Caco-2 (cell line): Measurements from ENCODE around the gene ZFP91. TPM values are rescaled to one million over a fixed set of nuclear protein-coding genes. Genes with fewer than 3 reads are reported as not detected.

Experiments used
- BruUV-seq: library from RNA; stranded (reverse); fragments of 400-500 nt; replicated peaks from 2 replicates; lab custom pipeline; 2021; lab: Mats Ljungman, UMichigan
- CTCF ChIA-PET: fragments of 300-600 bp; sonication (Branson Sonifier 250); formaldehyde crosslinking; loops from one replicate; lab custom pipeline; 2022; ENCODE audit warnings: antibody characterized with exemption; lab: Charles Lee
- POLR2A ChIA-PET: fragments of 300-600 bp; sonication (Branson Sonifier 250); formaldehyde crosslinking; loops from one replicate; lab custom pipeline; 2022; ENCODE audit warnings: antibody characterized with exemption; lab: Charles Lee
- DNase-seq, 2 experiments: peaks; one replicate each; pipeline versions ENCODE4 v3.0.0 to v3.0.0-alpha.2; 2020 to 2022
- H3K27me3 ChIP-seq: replicated peaks from 2 replicates; pipeline ENCODE4 v1.6.0; 2011; ENCODE audit warnings: low read length; ENCODE audit not compliant: control insufficient read depth, insufficient read depth
- H3K36me3 ChIP-seq: 2 replicates; pipeline ENCODE4 v1.5.1; 2011; ENCODE audit warnings: low read length; ENCODE audit not compliant: control insufficient read depth, insufficient read depth
- H3K4me1 ChIP-seq: fragments of 250-450 bp; sonication (Bioruptor Pico); 2 replicates; pipeline ENCODE4 v1.5.1; 2020; ENCODE audit warnings: mild to moderate bottlenecking
- H3K4me3 ChIP-seq: 2 replicates; pipeline ENCODE4 v1.5.1; 2011; ENCODE audit warnings: low read depth, mild to moderate bottlenecking, control low read depth, low read length
- H3K9me3 ChIP-seq: fragments of 250-450 bp; sonication (Bioruptor Pico); 2 replicates; pipeline ENCODE4 v1.5.1; 2020; ENCODE audit warnings: mild to moderate bottlenecking, moderate library complexity
- H3K27ac Mint-ChIP-seq: one replicate; pipeline ENCODE4 v1.8.0; 2022; ENCODE audit warnings: mixed read lengths; ENCODE audit not compliant: unreplicated experiment
- H3K27me3 Mint-ChIP-seq: one replicate; pipeline ENCODE4 v1.8.0; 2022; ENCODE audit warnings: mixed read lengths; ENCODE audit not compliant: insufficient read depth, unreplicated experiment
- H3K36me3 Mint-ChIP-seq: one replicate; pipeline ENCODE4 v1.8.0; 2022; ENCODE audit warnings: mild to moderate bottlenecking, mixed read lengths; ENCODE audit not compliant: insufficient read depth, unreplicated experiment
- H3K4me1 Mint-ChIP-seq: one replicate; pipeline ENCODE4 v1.8.0; 2022; ENCODE audit warnings: low read depth, mixed read lengths; ENCODE audit not compliant: unreplicated experiment
- H3K4me3 Mint-ChIP-seq: one replicate; pipeline ENCODE4 v1.8.0; 2022; ENCODE audit warnings: mild to moderate bottlenecking, moderate library complexity, mixed read lengths; ENCODE audit not compliant: unreplicated experiment
- H3K9me3 Mint-ChIP-seq: one replicate; pipeline ENCODE4 v1.8.0; 2022; ENCODE audit warnings: mixed read lengths; ENCODE audit not compliant: unreplicated experiment
- CTCF ChIP-seq, 2 experiments: fragments of 200-600 bp in 1 of 2; IDR thresholded peaks; 1 replicate in 1 of 2; 2 replicates in 1 of 2; pipeline versions ENCODE4 v1.5.1 to v1.8.0; 2011 to 2022; ENCODE audit warnings: antibody characterized with exemption in 1 of 2, control low read depth in 1 of 2, inconsistent platforms in 1 of 2, low read depth in 1 of 2, low read length in 1 of 2, mild to moderate bottlenecking in 1 of 2, moderate library complexity in 1 of 2; ENCODE audit not compliant: insufficient read depth in 1 of 2, severe bottlenecking in 1 of 2, unreplicated experiment in 1 of 2
- intact Hi-C: fragments of 100-400 bp; cut with micrococcal nuclease; formaldehyde crosslinking; loops from one replicate; pipeline ENCODE4 v1.10.0; 2022; ENCODE audit not compliant: unreplicated experiment
- total RNA-seq: library from RNA; stranded (reverse); gene quantifications from 2 replicates; pipeline ENCODE4 v1.2.3, GENCODE V29; 2022

The ZFP91 gene
- total RNA-seq, 1 experiment from 2014 or later = 40.6 TPM

GRCh38 chr11:58613228-58613627, 34.4 kb downstream of the ZFP91 start:
- Histone ChIP-seq H3K9me3 (no peaks in the 10 kb centered on the region), H3K4me1 (no peaks in the 10 kb centered on the region), H3K27me3 (no peaks in the 10 kb centered on the region), H3K36me3 (peaks cover 1% of the 10 kb centered on the region; the same call in 1 of the 2 replicates), H3K4me3 (no peak overlapping the region)
- ChIA-PET POLR2A (no interaction called here), CTCF (no interaction called here)
- no TSS peak for BruUV-seq
- no peaks in the 10 kb centered on the region for H3K27me3 Mint-ChIP-seq
- peaks cover 74% of the 10 kb centered on the region for H3K36me3 Mint-ChIP-seq
- no peak for DNase-seq
- H3K9me3 Mint-ChIP-seq = no peaks in the 10 kb centered on the region
- H3K4me3 Mint-ChIP-seq = no peak overlapping the region
- no peak for TF ChIP-seq CTCF (IDR thresholded peaks at IDR 0.05; ENCODE audit: insufficient read depth in 1 of 2, low read depth in 1 of 2, low read length in 1 of 2, severe bottlenecking in 1 of 2, unreplicated experiment in 1 of 2)
- intact Hi-C loops = no loop called here
- no peaks in the 10 kb centered on the region for H3K4me1 Mint-ChIP-seq
- H3K27ac Mint-ChIP-seq = no peak overlapping the region

GRCh38 chr11:58615559-58615958, 36.7 kb downstream of the ZFP91 start:
- BruUV-seq = no TSS peak
- ChIA-PET POLR2A (no interaction called here), CTCF (no interaction called here)
- Histone ChIP-seq H3K27me3 (no peaks in the 10 kb centered on the region), H3K9me3 (no peaks in the 10 kb centered on the region), H3K36me3 (peaks cover 3% of the 10 kb centered on the region; the same call in 1 of the 2 replicates), H3K4me3 (no peak overlapping the region), H3K4me1 (no peaks in the 10 kb centered on the region)
- H3K4me3 Mint-ChIP-seq = no peak overlapping the region
- H3K27me3 Mint-ChIP-seq = no peaks in the 10 kb centered on the region
- H3K36me3 Mint-ChIP-seq = peaks cover 92% of the 10 kb centered on the region
- no peak for DNase-seq
- H3K4me1 Mint-ChIP-seq = no peaks in the 10 kb centered on the region
- intact Hi-C loops = no loop called here
- TF ChIP-seq CTCF (IDR thresholded peaks at IDR 0.05; ENCODE audit: insufficient read depth in 1 of 2, low read depth in 1 of 2, low read length in 1 of 2, severe bottlenecking in 1 of 2, unreplicated experiment in 1 of 2) = no peak
- no peak overlapping the region for H3K27ac Mint-ChIP-seq
- H3K9me3 Mint-ChIP-seq = no peaks in the 10 kb centered on the region

DNA sequence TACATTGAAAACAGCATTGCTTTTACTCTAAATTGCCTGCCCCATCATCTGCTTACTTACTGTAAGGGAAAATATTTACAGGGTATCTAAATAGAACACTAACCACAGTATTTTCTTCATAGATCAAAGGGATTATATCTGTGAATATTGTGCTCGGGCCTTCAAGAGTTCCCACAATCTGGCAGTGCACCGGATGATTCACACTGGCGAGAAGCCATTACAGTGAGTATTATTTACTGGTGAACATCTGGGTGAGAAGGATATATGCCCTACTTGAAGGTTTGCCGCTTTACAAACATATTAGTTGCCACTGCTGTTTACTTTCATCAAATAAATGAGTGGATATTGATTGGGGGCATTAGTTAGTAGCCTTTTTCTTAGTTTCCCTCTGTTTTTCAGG, 37.7 kb downstream of the ZFP91 start:
- Histone ChIP-seq H3K27me3 (no peaks in the 10 kb centered on the region), H3K36me3 (peaks cover 3% of the 10 kb centered on the region), H3K4me3 (no peak overlapping the region), H3K4me1 (no peaks in the 10 kb centered on the region), H3K9me3 (no peaks in the 10 kb centered on the region)
- no peaks in the 10 kb centered on the region for H3K4me1 Mint-ChIP-seq
- POLR2A ChIA-PET = no interaction called here
- no peak overlapping the region for H3K4me3 Mint-ChIP-seq
- H3K27me3 Mint-ChIP-seq = no peaks in the 10 kb centered on the region
- BruUV-seq = no TSS peak
- CTCF ChIA-PET = no interaction called here
- H3K36me3 Mint-ChIP-seq = peaks cover 87% of the 10 kb centered on the region
- H3K9me3 Mint-ChIP-seq = no peaks in the 10 kb centered on the region
- DNase-seq = no peak
- intact Hi-C loops = no loop called here
- no peak for TF ChIP-seq CTCF (IDR thresholded peaks at IDR 0.05; ENCODE audit: insufficient read depth in 1 of 2, low read depth in 1 of 2, low read length in 1 of 2, severe bottlenecking in 1 of 2, unreplicated experiment in 1 of 2)
- H3K27ac Mint-ChIP-seq = no peak overlapping the region
